HG03045 (cell line): ENCODE data around the gene RIMS4.

Experiments used
- ATAC-seq: cut with Tn5 transposase; IDR thresholded peaks from one replicate; pipeline ENCODE4 v1.9.1; 2021; ENCODE audit warnings: mild to moderate bottlenecking, moderate library complexity; ENCODE audit not compliant: unreplicated experiment

The RIMS4 gene

DNA sequence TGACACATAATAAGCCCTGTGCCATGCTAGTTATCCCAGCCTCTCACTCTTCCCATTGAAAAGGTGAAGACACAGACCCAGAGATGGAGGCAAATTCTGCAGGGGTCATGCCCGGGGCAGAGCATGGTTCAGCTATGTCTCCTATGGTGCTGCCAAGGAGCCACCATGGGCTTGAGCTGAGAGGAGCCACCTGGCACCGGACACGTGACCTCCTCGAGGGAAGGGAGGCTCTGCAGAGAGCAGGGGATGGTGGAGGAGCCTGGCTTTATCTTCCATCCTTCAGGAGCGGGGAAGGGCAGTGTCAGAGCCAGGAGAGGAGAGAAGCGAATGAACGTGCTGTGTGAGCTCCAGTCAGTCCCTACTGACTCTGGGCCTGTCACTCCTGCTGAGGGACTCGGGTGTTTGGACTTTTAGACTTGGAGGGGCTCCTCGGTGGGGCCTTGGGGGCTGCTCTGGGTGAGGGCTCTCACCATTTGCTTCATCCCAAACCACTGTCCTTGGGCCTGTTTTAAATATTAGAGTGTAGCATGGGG lies 106.3 kb downstream of the RIMS4 start:
- ATAC-seq: no peak

DNA sequence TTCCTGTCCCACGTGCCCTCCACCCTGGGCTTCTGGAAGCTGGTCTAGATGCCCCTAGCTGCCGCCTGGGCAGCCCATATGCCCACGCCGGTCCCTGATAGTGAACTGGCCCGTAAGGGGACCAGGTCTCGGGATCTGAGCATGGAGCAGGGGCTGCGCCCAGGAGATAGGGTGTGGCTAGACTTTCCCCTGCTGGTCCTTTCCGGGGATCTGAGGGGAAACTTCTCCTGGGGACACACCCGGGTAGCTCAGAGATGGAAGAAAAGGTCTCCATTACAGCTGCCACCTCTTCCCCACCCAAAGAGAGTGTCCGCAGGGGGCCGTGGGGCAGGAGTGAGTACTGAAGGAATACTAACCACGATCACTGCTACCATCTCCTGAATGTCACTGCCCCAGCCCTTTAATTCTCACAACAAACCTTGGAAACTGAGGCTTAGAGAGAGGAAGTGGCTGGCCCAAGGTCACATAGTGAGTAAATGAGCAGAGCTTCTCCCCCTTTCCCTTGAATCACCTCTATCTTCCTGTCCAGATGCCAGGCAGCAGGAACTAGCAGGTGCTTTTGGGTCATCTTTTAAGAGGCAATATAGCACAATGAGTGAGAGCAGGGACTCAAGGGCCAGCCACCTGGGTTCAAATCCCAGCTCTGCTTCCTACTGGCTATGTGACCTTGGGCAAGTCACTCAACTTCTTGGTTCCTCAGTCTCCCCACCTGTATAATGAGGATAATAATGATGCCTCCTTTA lies 107.0 kb downstream of the RIMS4 start:
- ATAC-seq: no peak

DNA sequence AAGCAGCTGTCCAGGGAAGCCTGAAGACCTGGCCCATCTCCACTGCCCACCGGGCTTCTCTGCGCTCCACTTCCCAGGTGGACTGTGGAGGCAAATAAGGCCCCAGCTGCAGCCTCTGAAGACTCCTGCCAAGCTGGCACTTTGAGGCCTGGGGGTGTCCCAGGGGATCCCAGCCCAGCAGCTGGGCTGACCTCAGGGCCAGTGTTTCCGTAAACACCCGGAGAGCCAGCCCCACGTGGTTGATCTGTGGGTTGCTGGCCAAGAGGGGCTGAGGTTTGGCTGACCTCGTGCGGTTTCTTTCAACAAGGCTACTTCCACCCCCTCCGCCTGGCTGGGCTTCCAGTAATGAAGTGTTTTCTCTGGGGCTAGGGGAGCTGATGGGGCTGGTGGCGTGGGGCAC lies 107.6 kb downstream of the RIMS4 start:
- peak; percentile 36 for ATAC-seq

DNA sequence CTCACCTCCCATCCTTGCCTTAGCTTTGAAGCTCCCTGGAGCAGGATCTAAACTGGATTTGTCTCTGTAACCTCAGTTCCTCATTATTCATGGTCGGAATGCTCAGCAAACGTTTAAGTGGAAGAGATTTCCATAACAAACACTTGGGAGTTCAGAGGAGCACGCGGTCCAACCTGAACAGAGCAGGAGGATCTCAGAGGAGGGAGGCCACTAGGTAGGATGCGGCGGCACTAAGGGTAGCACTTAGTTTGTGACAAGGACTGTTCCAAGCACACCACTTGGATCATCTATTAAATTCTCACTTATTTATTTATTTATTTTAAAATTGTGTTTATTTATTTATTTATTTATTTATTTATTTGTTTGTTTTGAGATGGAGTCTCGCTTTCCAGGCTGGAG lies 108.5 kb downstream of the RIMS4 start:
- ATAC-seq: no peak
